ENCODE measurements around the gene DTNA.
"Not testable (repeated sequence)": the region's sequence is repeated elsewhere in the genome, so short reads cannot be mapped to it uniquely, and the experiment has no call there.

The DTNA gene

DNA sequence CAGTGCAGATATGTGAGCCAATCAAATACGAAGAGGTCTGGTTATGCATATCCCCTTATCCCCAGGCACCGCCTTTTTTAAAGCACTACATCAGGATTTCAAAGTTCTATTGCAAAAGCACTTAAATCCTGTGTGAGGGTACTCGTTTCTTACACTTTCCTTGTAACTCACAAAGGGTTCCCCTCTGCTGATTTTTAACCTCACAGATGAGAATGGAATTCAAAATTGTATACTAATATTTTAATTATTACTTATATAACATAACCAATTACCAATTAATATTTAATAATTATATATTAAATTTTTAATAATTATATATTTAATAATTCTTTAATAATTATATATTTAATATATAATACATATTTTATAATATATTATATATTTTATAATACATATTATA is 204.9 kb downstream of the DTNA start:
- no peak overlapping the region for H3K4me3 ChIP-seq (ENCODE audit: low read depth in 1 of 2, low read length in 2 of 2)
- H3K9me3 ChIP-seq (ENCODE audit: insufficient read depth, low read length, severe bottlenecking), result no peaks in the 10 kb centered on the region
- H3K79me2 ChIP-seq (ENCODE audit: insufficient read depth, low read length), result no peaks in the 10 kb centered on the region
- no peaks in the 10 kb centered on the region for H4K20me1 ChIP-seq (ENCODE audit: insufficient read depth, low read length)
- H2AFZ ChIP-seq (ENCODE audit: low read depth, low read length), result no peak overlapping the region
- H3K9ac ChIP-seq (ENCODE audit: low read depth, low read length), result no peak overlapping the region
- no peak overlapping the region for H3K4me2 ChIP-seq (ENCODE audit: insufficient read depth, low read length)
- ATAC-seq (ENCODE audit: insufficient read depth, low read depth), result no peak
- TF ChIP-seq EZH2 (IDR thresholded peaks at IDR 0.05; ENCODE audit: borderline replicate concordance, low read depth, low read length, severe bottlenecking), result no peak
- TF ChIP-seq, protein P1, sequence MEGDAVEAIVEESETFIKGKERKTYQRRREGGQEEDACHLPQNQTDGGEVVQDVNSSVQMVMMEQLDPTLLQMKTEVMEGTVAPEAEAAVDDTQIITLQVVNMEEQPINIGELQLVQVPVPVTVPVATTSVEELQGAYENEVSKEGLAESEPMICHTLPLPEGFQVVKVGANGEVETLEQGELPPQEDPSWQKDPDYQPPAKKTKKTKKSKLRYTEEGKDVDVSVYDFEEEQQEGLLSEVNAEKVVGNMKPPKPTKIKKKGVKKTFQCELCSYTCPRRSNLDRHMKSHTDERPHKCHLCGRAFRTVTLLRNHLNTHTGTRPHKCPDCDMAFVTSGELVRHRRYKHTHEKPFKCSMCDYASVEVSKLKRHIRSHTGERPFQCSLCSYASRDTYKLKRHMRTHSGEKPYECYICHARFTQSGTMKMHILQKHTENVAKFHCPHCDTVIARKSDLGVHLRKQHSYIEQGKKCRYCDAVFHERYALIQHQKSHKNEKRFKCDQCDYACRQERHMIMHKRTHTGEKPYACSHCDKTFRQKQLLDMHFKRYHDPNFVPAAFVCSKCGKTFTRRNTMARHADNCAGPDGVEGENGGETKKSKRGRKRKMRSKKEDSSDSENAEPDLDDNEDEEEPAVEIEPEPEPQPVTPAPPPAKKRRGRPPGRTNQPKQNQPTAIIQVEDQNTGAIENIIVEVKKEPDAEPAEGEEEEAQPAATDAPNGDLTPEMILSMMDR (IDR thresholded peaks at IDR 0.05; ENCODE audit: borderline replicate concordance, extremely low read depth, low read length, poor library complexity, severe bottlenecking), result no peak
- DNase-seq, result no peak
- H3K4me1 ChIP-seq (ENCODE audit: insufficient read depth, low read length), result no peaks in the 10 kb centered on the region
- no peaks in the 10 kb centered on the region for H3K36me3 ChIP-seq (ENCODE audit: insufficient read depth, low read length)
- H3K27me3 ChIP-seq (ENCODE audit: insufficient read depth, low read length, poor library complexity), result no peaks in the 10 kb centered on the region
- no peak overlapping the region for H3K27ac ChIP-seq (ENCODE audit: low read length)

- DNase-seq; H3K27me3 ChIP-seq (ENCODE audit: insufficient read depth, low read length, poor library complexity); H3K36me3 ChIP-seq (ENCODE audit: insufficient read depth, low read length); H4K20me1 ChIP-seq (ENCODE audit: insufficient read depth, low read length); H3K27ac ChIP-seq (ENCODE audit: low read length); H3K4me3 ChIP-seq (ENCODE audit: low read depth in 1 of 2, low read length in 2 of 2); ATAC-seq (ENCODE audit: insufficient read depth, low read depth); H3K9ac ChIP-seq (ENCODE audit: low read depth, low read length); H3K4me1 ChIP-seq (ENCODE audit: insufficient read depth, low read length); H3K4me2 ChIP-seq (ENCODE audit: insufficient read depth, low read length); H3K9me3 ChIP-seq (ENCODE audit: insufficient read depth, low read length, severe bottlenecking); H3K79me2 ChIP-seq (ENCODE audit: insufficient read depth, low read length); H2AFZ ChIP-seq (ENCODE audit: low read depth, low read length): not testable (repeated sequence)
Observed at GRCh38 chr18:34916539-34916938, 206.4 kb downstream of the DTNA start.

- H3K9me3 ChIP-seq (ENCODE audit: insufficient read depth, low read length, severe bottlenecking), result no peaks in the 10 kb centered on the region
- no peak overlapping the region for H3K27ac ChIP-seq (ENCODE audit: low read length)
- H3K4me2 ChIP-seq (ENCODE audit: insufficient read depth, low read length), result no peak overlapping the region
- no peaks in the 10 kb centered on the region for H3K27me3 ChIP-seq (ENCODE audit: insufficient read depth, low read length, poor library complexity)
- no peak overlapping the region for H3K4me3 ChIP-seq (ENCODE audit: low read depth in 1 of 2, low read length in 2 of 2)
- H3K9ac ChIP-seq (ENCODE audit: low read depth, low read length), result no peak overlapping the region
- DNase-seq (no peak), ATAC-seq (ENCODE audit: insufficient read depth, low read depth) (0 out of 3 replicates have a peak, but pooled peaks have one; percentile 50)
- no peaks in the 10 kb centered on the region for H3K36me3 ChIP-seq (ENCODE audit: insufficient read depth, low read length)
- H3K79me2 ChIP-seq (ENCODE audit: insufficient read depth, low read length), result no peaks in the 10 kb centered on the region
- H2AFZ ChIP-seq (ENCODE audit: low read depth, low read length), result no peak overlapping the region
- no peak for TF ChIP-seq EZH2 (IDR thresholded peaks at IDR 0.05; ENCODE audit: borderline replicate concordance, low read depth, low read length, severe bottlenecking)
- TF ChIP-seq, protein P1 (IDR thresholded peaks at IDR 0.05; ENCODE audit: borderline replicate concordance, extremely low read depth, low read length, poor library complexity, severe bottlenecking), result no peak
- H3K4me1 ChIP-seq (ENCODE audit: insufficient read depth, low read length), result no peaks in the 10 kb centered on the region
- H4K20me1 ChIP-seq (ENCODE audit: insufficient read depth, low read length), result no peaks in the 10 kb centered on the region
Observed at GRCh38 chr18:34918856-34919255, 208.8 kb downstream of the DTNA start.

GRCh38 chr18:34921226-34921625 is 211.1 kb downstream of the DTNA start:
- no peak overlapping the region for H3K27ac ChIP-seq (ENCODE audit: low read length)
- no peak overlapping the region for H2AFZ ChIP-seq (ENCODE audit: low read depth, low read length)
- no peak for TF ChIP-seq EZH2 (IDR thresholded peaks at IDR 0.05; ENCODE audit: borderline replicate concordance, low read depth, low read length, severe bottlenecking)
- TF ChIP-seq, protein P1 (IDR thresholded peaks at IDR 0.05; ENCODE audit: borderline replicate concordance, extremely low read depth, low read length, poor library complexity, severe bottlenecking), result no peak
- DNase-seq (no peak), ATAC-seq (ENCODE audit: insufficient read depth, low read depth) (no peak)
- H3K79me2 ChIP-seq (ENCODE audit: insufficient read depth, low read length), result no peaks in the 10 kb centered on the region
- H3K27me3 ChIP-seq (ENCODE audit: insufficient read depth, low read length, poor library complexity), result no peaks in the 10 kb centered on the region
- no peaks in the 10 kb centered on the region for H3K9me3 ChIP-seq (ENCODE audit: insufficient read depth, low read length, severe bottlenecking)
- H3K4me2 ChIP-seq (ENCODE audit: insufficient read depth, low read length), result no peak overlapping the region
- no peak overlapping the region for H3K9ac ChIP-seq (ENCODE audit: low read depth, low read length)
- H3K36me3 ChIP-seq (ENCODE audit: insufficient read depth, low read length), result no peaks in the 10 kb centered on the region
- no peaks in the 10 kb centered on the region for H4K20me1 ChIP-seq (ENCODE audit: insufficient read depth, low read length)
- no peaks in the 10 kb centered on the region for H3K4me1 ChIP-seq (ENCODE audit: insufficient read depth, low read length)
- H3K4me3 ChIP-seq (ENCODE audit: low read depth in 1 of 2, low read length in 2 of 2), result no peak overlapping the region

All from DND-41 (cell line).